Measurements from ENCODE around the gene PHLPP1. TPM values are rescaled to one million over a fixed set of nuclear protein-coding genes. Genes with fewer than 3 reads are reported as not detected.

The PHLPP1 gene
- total and polyA plus RNA-seq, 2 of the 4 experiments (the other 2 are of a cell fraction): 3.3 to 3.6 TPM

GRCh38 chr18:62999392-62999791 is 284.1 kb downstream of the PHLPP1 start:
- Histone ChIP-seq H2AK5ac (ENCODE audit: low read depth, low read length) (no peak overlapping the region), H3K23ac (ENCODE audit: low read depth, low read length) (no peak overlapping the region), H3K4me3 (ENCODE audit: insufficient read depth, low read depth, low read length) (no peak overlapping the region), H4K91ac (ENCODE audit: insufficient read depth, low read depth, low read length) (no peak overlapping the region), H3K4ac (ENCODE audit: low read depth, low read length) (no peak overlapping the region), H4K5ac (ENCODE audit: low read depth, low read length) (no peak overlapping the region), H3K27me3 (ENCODE audit: control insufficient read depth, insufficient read depth, low read length) (peaks cover 14% of the 10 kb centered on the region), H3K4me2 (ENCODE audit: low read depth, low read length) (no peak overlapping the region), H2BK20ac (ENCODE audit: low read depth, low read length) (no peak overlapping the region), H2AK9ac (replicated peaks; ENCODE audit: low read depth, low read length, poor library complexity) (no peak overlapping the region), H2BK5ac (ENCODE audit: low read depth, low read length, poor library complexity, severe bottlenecking) (no peak overlapping the region), H3K18ac (ENCODE audit: low read depth, low read length) (no peak overlapping the region), H3K9me3 (ENCODE audit: control insufficient read depth, insufficient read depth, low read length) (no peaks in the 10 kb centered on the region), H3K4me1 (ENCODE audit: control insufficient read depth, insufficient read depth, low read length) (no peaks in the 10 kb centered on the region), H2AFZ (replicated peaks; ENCODE audit: low read length, poor library complexity) (no peak overlapping the region), H3K79me1 (ENCODE audit: low read depth in 1 of 2, low read length in 2 of 2) (no peaks in the 10 kb centered on the region), H3K27ac (ENCODE audit: insufficient read depth, low read length) (no peak overlapping the region), H3K36me3 (ENCODE audit: control insufficient read depth, insufficient read depth, low read length) (no peaks in the 10 kb centered on the region), H2BK120ac (ENCODE audit: low read depth, low read length) (no peak overlapping the region), H3K14ac (replicated peaks; ENCODE audit: low read depth, low read length) (no peak overlapping the region), H4K20me1 (ENCODE audit: insufficient read depth, low read length) (no peaks in the 10 kb centered on the region), H3K9ac (ENCODE audit: low read depth, low read length) (no peak overlapping the region), H4K8ac (ENCODE audit: low read depth in 2 of 2, low read length in 2 of 2) (no peak overlapping the region), H3K56ac (ENCODE audit: extremely low read depth, insufficient read depth, low read length) (no peak overlapping the region), H3K9me1 (ENCODE audit: insufficient read depth, low read length) (no peaks in the 10 kb centered on the region), H2BK15ac (ENCODE audit: low read depth, low read length) (no peak overlapping the region)
- dilution Hi-C loops (cut with HindIII; ENCODE audit: low sequenced_read_pairs, unreplicated experiment) (no loop called here), in situ Hi-C loops (cut with MboI; ENCODE audit: low sequenced_read_pairs) (loop anchor here (25.0 kb wide), 1 partner anchor 812 kb away; the partner anchor contains the start of genes PIGN and RELCH), intact Hi-C loops (cut with micrococcal nuclease) (no loop called here)
- TF ChIP-seq CEBPB (IDR thresholded peaks at IDR 0.05; ENCODE audit: low read depth, low read length): no peak
- no peak for TF ChIP-seq ELK1 (IDR thresholded peaks at IDR 0.05; ENCODE audit: borderline replicate concordance, low read depth, low read length)
- no peak for TF ChIP-seq CHD1 (IDR thresholded peaks at IDR 0.05; ENCODE audit: low read depth, low read length)
- no peak for TF ChIP-seq SMC3 (IDR thresholded peaks at IDR 0.05; ENCODE audit: low read depth, low read length)
- no peak for TF ChIP-seq FOS (IDR thresholded peaks at IDR 0.05; ENCODE audit: low read depth, low read length)
- no peak for TF ChIP-seq RAD21 (IDR thresholded peaks at IDR 0.05; ENCODE audit: low read length)
- TF ChIP-seq CTCF (conservative IDR thresholded peaks at IDR 0.05; ENCODE audit: low read depth, low read length): no peak
- no peak for TF ChIP-seq POLR2A (IDR thresholded peaks at IDR 0.05; ENCODE audit: low read depth, low read length)
- TF ChIP-seq USF2 (IDR thresholded peaks at IDR 0.05; ENCODE audit: low read depth, low read length): no peak
- no TSS peak for BruUV-seq (replicated peaks)
- POLR2A ChIA-PET (ENCODE audit: unreplicated experiment): no interaction called here
- 19% methylated on average over 3 of the region's 7 CpGs; no CpG with 5 or more reads in 1 of the 2 experiments for WGBS, 2 experiments (ENCODE audit: extremely low coverage in 2 of 2, insufficient read length in 1 of 2)
- peak; percentile 26 for DNase-seq
- no peak for ATAC-seq (ENCODE audit: low read depth)
- CTCF ChIA-PET: interaction anchor here (0.7 kb wide), 1 partner anchor 22 kb away, joined by 3 read pairs; no protein-coding TSS in a partner anchor

All from IMR-90 (cell line).